ENCODE data around the gene MIA3. TPM values are rescaled to one million over a fixed set of nuclear protein-coding genes. Genes with fewer than 3 reads are reported as not detected.

MIA3 gene
- total and polyA plus RNA-seq, 2 of the 4 experiments (the other 2 are of a cell fraction) = 35.0 to 45.4 TPM

DNA sequence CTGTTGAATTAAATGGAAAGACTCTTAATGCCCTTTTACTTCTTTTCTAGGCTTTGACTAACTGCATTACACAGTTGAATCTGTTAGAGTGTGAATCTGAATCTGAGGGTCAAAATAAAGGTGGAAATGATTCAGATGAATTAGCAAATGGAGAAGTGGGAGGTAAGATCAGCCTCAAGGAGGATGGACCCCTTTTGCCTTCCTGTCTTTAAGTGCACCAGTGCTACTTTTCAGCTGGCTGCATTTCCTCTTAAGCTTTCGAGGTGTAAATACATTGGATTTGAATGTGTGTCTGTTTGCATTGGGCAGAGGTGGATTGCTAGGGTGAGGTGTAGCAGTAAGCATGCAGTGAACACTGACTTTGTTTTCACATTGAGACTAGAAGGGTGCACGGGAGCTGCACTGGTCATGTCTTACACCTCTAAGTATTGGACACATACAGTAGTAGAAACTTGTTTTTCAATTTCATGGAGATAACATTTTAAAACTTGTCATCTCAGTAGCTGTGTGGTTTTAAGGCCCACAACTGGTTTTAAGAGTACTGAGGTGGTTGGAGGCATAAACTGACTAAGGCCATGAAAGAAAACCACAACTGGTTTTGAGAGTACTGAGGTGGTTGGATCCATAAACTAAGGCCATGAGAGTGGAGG lies 35.4 kb downstream of the MIA3 start:
- no peak for ATAC-seq (ENCODE audit: low read depth)
- Histone ChIP-seq H3K14ac (replicated peaks; ENCODE audit: low read depth, low read length) (no peak overlapping the region), H3K27me3 (ENCODE audit: control insufficient read depth, insufficient read depth, low read length) (no peaks in the 10 kb centered on the region), H3K4ac (ENCODE audit: low read depth, low read length) (no peak overlapping the region), H2BK15ac (ENCODE audit: low read depth, low read length) (no peak overlapping the region), H3K79me1 (ENCODE audit: low read depth in 1 of 2, low read length in 2 of 2) (peaks cover 0 to 5% of the 10 kb centered on the region in 2 experiments; a peak in 1 of 4 replicates), H3K18ac (ENCODE audit: low read depth, low read length) (no peak overlapping the region), H3K56ac (ENCODE audit: extremely low read depth, insufficient read depth, low read length) (no peak overlapping the region), H2AK5ac (ENCODE audit: low read depth, low read length) (no peak overlapping the region), H3K4me3 (ENCODE audit: insufficient read depth, low read depth, low read length) (no peak overlapping the region), H4K8ac (ENCODE audit: low read depth in 2 of 2, low read length in 2 of 2) (no peak overlapping the region), H2AFZ (replicated peaks; ENCODE audit: low read length, poor library complexity) (no peak overlapping the region), H3K9me1 (ENCODE audit: insufficient read depth, low read length) (no peaks in the 10 kb centered on the region), H3K27ac (ENCODE audit: insufficient read depth, low read length) (no peak overlapping the region), H4K20me1 (ENCODE audit: insufficient read depth, low read length) (no peaks in the 10 kb centered on the region), H3K36me3 (ENCODE audit: control insufficient read depth, insufficient read depth, low read length) (peaks cover 44% of the 10 kb centered on the region), H2BK20ac (ENCODE audit: low read depth, low read length) (no peak overlapping the region), H3K4me1 (ENCODE audit: control insufficient read depth, insufficient read depth, low read length) (no peaks in the 10 kb centered on the region), H2BK5ac (ENCODE audit: low read depth, low read length, poor library complexity, severe bottlenecking) (no peak overlapping the region), H3K4me2 (ENCODE audit: low read depth, low read length) (no peak overlapping the region), H3K9ac (ENCODE audit: low read depth, low read length) (no peak overlapping the region), H4K5ac (ENCODE audit: low read depth, low read length) (no peak overlapping the region), H3K9me3 (ENCODE audit: control insufficient read depth, insufficient read depth, low read length) (no peaks in the 10 kb centered on the region), H4K91ac (ENCODE audit: insufficient read depth, low read depth, low read length) (no peak overlapping the region), H2BK120ac (ENCODE audit: low read depth, low read length) (no peak overlapping the region), H2AK9ac (replicated peaks; ENCODE audit: low read depth, low read length, poor library complexity) (no peak overlapping the region), H3K23ac (ENCODE audit: low read depth, low read length) (no peak overlapping the region)
- DNase-seq = no peak
- no CpG with 5 or more reads among the region's 2 CpGs for WGBS, 2 experiments (ENCODE audit: extremely low coverage in 2 of 2, insufficient read length in 1 of 2)
- in situ Hi-C loops (cut with MboI; ENCODE audit: low sequenced_read_pairs) = no loop called here
- CTCF ChIA-PET = no interaction called here
- TF ChIP-seq MAZ (IDR thresholded peaks at IDR 0.05; ENCODE audit: borderline replicate concordance, low read depth, low read length) = no peak
- TF ChIP-seq, protein P1, sequence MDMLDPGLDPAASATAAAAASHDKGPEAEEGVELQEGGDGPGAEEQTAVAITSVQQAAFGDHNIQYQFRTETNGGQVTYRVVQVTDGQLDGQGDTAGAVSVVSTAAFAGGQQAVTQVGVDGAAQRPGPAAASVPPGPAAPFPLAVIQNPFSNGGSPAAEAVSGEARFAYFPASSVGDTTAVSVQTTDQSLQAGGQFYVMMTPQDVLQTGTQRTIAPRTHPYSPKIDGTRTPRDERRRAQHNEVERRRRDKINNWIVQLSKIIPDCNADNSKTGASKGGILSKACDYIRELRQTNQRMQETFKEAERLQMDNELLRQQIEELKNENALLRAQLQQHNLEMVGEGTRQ (IDR thresholded peaks at IDR 0.05; ENCODE audit: low read depth, low read length) = no peak
- no peak for TF ChIP-seq RCOR1 (IDR thresholded peaks at IDR 0.05; ENCODE audit: insufficient replicate concordance, low read length)
- TF ChIP-seq CHD1 (IDR thresholded peaks at IDR 0.05; ENCODE audit: low read depth, low read length) = no peak
- TF ChIP-seq SMC3 (IDR thresholded peaks at IDR 0.05; ENCODE audit: low read depth, low read length) = no peak
- TF ChIP-seq BHLHE40 (IDR thresholded peaks at IDR 0.05; ENCODE audit: low read depth, low read length) = no peak
- no peak for TF ChIP-seq NFE2L2 (IDR thresholded peaks at IDR 0.05; ENCODE audit: low read depth, low read length)
- TF ChIP-seq RAD21 (IDR thresholded peaks at IDR 0.05; ENCODE audit: low read length) = no peak
- TF ChIP-seq, protein P2, sequence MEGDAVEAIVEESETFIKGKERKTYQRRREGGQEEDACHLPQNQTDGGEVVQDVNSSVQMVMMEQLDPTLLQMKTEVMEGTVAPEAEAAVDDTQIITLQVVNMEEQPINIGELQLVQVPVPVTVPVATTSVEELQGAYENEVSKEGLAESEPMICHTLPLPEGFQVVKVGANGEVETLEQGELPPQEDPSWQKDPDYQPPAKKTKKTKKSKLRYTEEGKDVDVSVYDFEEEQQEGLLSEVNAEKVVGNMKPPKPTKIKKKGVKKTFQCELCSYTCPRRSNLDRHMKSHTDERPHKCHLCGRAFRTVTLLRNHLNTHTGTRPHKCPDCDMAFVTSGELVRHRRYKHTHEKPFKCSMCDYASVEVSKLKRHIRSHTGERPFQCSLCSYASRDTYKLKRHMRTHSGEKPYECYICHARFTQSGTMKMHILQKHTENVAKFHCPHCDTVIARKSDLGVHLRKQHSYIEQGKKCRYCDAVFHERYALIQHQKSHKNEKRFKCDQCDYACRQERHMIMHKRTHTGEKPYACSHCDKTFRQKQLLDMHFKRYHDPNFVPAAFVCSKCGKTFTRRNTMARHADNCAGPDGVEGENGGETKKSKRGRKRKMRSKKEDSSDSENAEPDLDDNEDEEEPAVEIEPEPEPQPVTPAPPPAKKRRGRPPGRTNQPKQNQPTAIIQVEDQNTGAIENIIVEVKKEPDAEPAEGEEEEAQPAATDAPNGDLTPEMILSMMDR (conservative IDR thresholded peaks at IDR 0.05; ENCODE audit: low read depth, low read length) = no peak
- TF ChIP-seq MXI1 (IDR thresholded peaks at IDR 0.05; ENCODE audit: borderline replicate concordance, low read depth, low read length) = no peak
- TF ChIP-seq CEBPB (IDR thresholded peaks at IDR 0.05; ENCODE audit: low read depth, low read length) = no peak
- no peak for TF ChIP-seq MAFK (IDR thresholded peaks at IDR 0.05; ENCODE audit: low read depth, low read length)
- no peak for TF ChIP-seq POLR2A (IDR thresholded peaks at IDR 0.05; ENCODE audit: low read depth, low read length)
- no TSS peak for BruUV-seq (replicated peaks)
- POLR2A ChIA-PET (ENCODE audit: unreplicated experiment) = no interaction called here
- dilution Hi-C loops (cut with HindIII; ENCODE audit: low sequenced_read_pairs, unreplicated experiment) = no loop called here
- intact Hi-C loops (cut with micrococcal nuclease) = loop anchor here (5.0 kb wide), 1 partner anchor 34 kb away; no protein-coding TSS in a partner anchor
